Memory B cell (primary cell): ENCODE results near the gene TMTC3.
"Not testable (repeated sequence)": the region's sequence is repeated elsewhere in the genome, so short reads cannot be mapped to it uniquely, and the experiment has no call there.

Experiments used
- ATAC-seq: fragments of 150-1000 bp; cut with Tn5 transposase; 2 replicates; pipeline ENCODE4 v1.10.0; 2021; ENCODE audit warnings: low read depth, mild to moderate bottlenecking, moderate library complexity
- DNase-seq, 2 donors: peaks; one replicate each; pipeline ENCODE4 v3.0.0; 2022; ENCODE audit warnings: low spot score in 2 of 2
- H3K27ac Mint-ChIP-seq: one replicate; pipeline ENCODE4 v1.8.0; 2022; ENCODE audit warnings: mild to moderate bottlenecking, moderate library complexity, mixed read lengths
- H3K27me3 Mint-ChIP-seq: one replicate; pipeline ENCODE4 v1.8.0; 2022; ENCODE audit warnings: mixed read lengths
- H3K36me3 Mint-ChIP-seq: one replicate; pipeline ENCODE4 v1.8.0; 2022; ENCODE audit warnings: mild to moderate bottlenecking, mixed read lengths
- H3K4me1 Mint-ChIP-seq: one replicate; pipeline ENCODE4 v1.8.0; 2022; ENCODE audit warnings: mixed read lengths
- H3K4me3 Mint-ChIP-seq: one replicate; pipeline ENCODE4 v1.8.0; 2022; ENCODE audit warnings: mild to moderate bottlenecking, moderate library complexity, mixed read lengths
- H3K9me3 Mint-ChIP-seq: one replicate; pipeline ENCODE4 v1.8.0; 2022; ENCODE audit warnings: mixed read lengths

Gene TMTC3

GRCh38 chr12:88184196-88184595, 42.1 kb downstream of the TMTC3 start:
- no peaks in the 10 kb centered on the region for H3K4me1 Mint-ChIP-seq
- ATAC-seq: no peak
- no peaks in the 10 kb centered on the region for H3K27me3 Mint-ChIP-seq
- no peak for DNase-seq
- no peak overlapping the region for H3K27ac Mint-ChIP-seq
- no peaks in the 10 kb centered on the region for H3K9me3 Mint-ChIP-seq
- no peak overlapping the region for H3K4me3 Mint-ChIP-seq
- peaks cover 41% of the 10 kb centered on the region for H3K36me3 Mint-ChIP-seq

- Mint-ChIP-seq H3K36me3 (peaks cover 30% of the 10 kb centered on the region), H3K27me3 (no peaks in the 10 kb centered on the region), H3K9me3 (no peaks in the 10 kb centered on the region), H3K4me3 (no peak overlapping the region), H3K27ac (no peak overlapping the region), H3K4me1 (no peaks in the 10 kb centered on the region)
- no peak for ATAC-seq
- DNase-seq: no peak
These were observed 43.2 kb downstream of the TMTC3 start for GRCh38 chr12:88185279-88185678.

GRCh38 chr12:88185988-88186387, 43.9 kb downstream of the TMTC3 start:
- Mint-ChIP-seq H3K36me3 (peaks cover 25% of the 10 kb centered on the region), H3K4me3 (no peak overlapping the region), H3K9me3 (no peaks in the 10 kb centered on the region), H3K27ac (no peak overlapping the region), H3K4me1 (no peaks in the 10 kb centered on the region), H3K27me3 (no peaks in the 10 kb centered on the region)
- DNase-seq (no peak), ATAC-seq (no peak)

- peaks cover 22% of the 10 kb centered on the region for H3K36me3 Mint-ChIP-seq
These were observed 45.5 kb downstream of the TMTC3 start for GRCh38 chr12:88187571-88187970.

GRCh38 chr12:88188180-88188579, 46.1 kb downstream of the TMTC3 start:
- Mint-ChIP-seq H3K9me3 (no peaks in the 10 kb centered on the region), H3K27me3 (no peaks in the 10 kb centered on the region), H3K36me3 (peaks cover 18% of the 10 kb centered on the region), H3K4me1 (no peaks in the 10 kb centered on the region), H3K4me3 (no peak overlapping the region), H3K27ac (no peak overlapping the region)
- DNase-seq: no peak
- no peak for ATAC-seq

More at GRCh38 chr12:88187571-88187970, 45.5 kb downstream of the TMTC3 start:
- no peak overlapping the region for H3K27ac Mint-ChIP-seq
- no peaks in the 10 kb centered on the region for H3K4me1 Mint-ChIP-seq
- no peak overlapping the region for H3K4me3 Mint-ChIP-seq
- H3K9me3 Mint-ChIP-seq: no peaks in the 10 kb centered on the region
- no peak for ATAC-seq
- no peak for DNase-seq
- no peaks in the 10 kb centered on the region for H3K27me3 Mint-ChIP-seq

- H3K27ac Mint-ChIP-seq: no peak overlapping the region
- no peaks in the 10 kb centered on the region for H3K4me1 Mint-ChIP-seq
- H3K27me3 Mint-ChIP-seq: no peaks in the 10 kb centered on the region
- H3K9me3 Mint-ChIP-seq: no peaks in the 10 kb centered on the region
- ATAC-seq (no peak), DNase-seq (no peak)
- H3K4me3 Mint-ChIP-seq: no peak overlapping the region
- peaks cover 23% of the 10 kb centered on the region for H3K36me3 Mint-ChIP-seq
These were observed 50.3 kb downstream of the TMTC3 start for GRCh38 chr12:88192426-88192825.

- DNase-seq (no peak), ATAC-seq (no peak)
- no peaks in the 10 kb centered on the region for H3K27me3 Mint-ChIP-seq
- no peak overlapping the region for H3K27ac Mint-ChIP-seq
- H3K9me3 Mint-ChIP-seq: no peaks in the 10 kb centered on the region
- no peak overlapping the region for H3K4me3 Mint-ChIP-seq
- H3K36me3 Mint-ChIP-seq: peaks cover 23% of the 10 kb centered on the region
- no peaks in the 10 kb centered on the region for H3K4me1 Mint-ChIP-seq
These were observed 52.8 kb downstream of the TMTC3 start for GRCh38 chr12:88194868-88195267.

- ATAC-seq: no peak
- no peaks in the 10 kb centered on the region for H3K4me1 Mint-ChIP-seq
- DNase-seq: no peak
- no peaks in the 10 kb centered on the region for H3K27me3 Mint-ChIP-seq
- peaks cover 5% of the 10 kb centered on the region for H3K36me3 Mint-ChIP-seq
- H3K4me3 Mint-ChIP-seq: no peak overlapping the region
- peaks cover 5% of the 10 kb centered on the region for H3K9me3 Mint-ChIP-seq
- H3K27ac Mint-ChIP-seq: no peak overlapping the region
These were observed 57.9 kb downstream of the TMTC3 start for GRCh38 chr12:88200029-88200428.

GRCh38 chr12:88202500-88202899, 60.4 kb downstream of the TMTC3 start:
- ATAC-seq (no peak), DNase-seq (no peak)
- Mint-ChIP-seq H3K27me3 (no peaks in the 10 kb centered on the region), H3K9me3 (peaks cover 5% of the 10 kb centered on the region), H3K27ac (no peak overlapping the region), H3K4me1 (no peaks in the 10 kb centered on the region), H3K4me3 (no peak overlapping the region), H3K36me3 (no peaks in the 10 kb centered on the region)

- ATAC-seq (no peak), DNase-seq (no peak)
- Mint-ChIP-seq H3K27ac (no peak overlapping the region), H3K27me3 (peaks cover 3% of the 10 kb centered on the region), H3K9me3 (peaks cover 10% of the 10 kb centered on the region), H3K36me3 (peaks cover 2% of the 10 kb centered on the region), H3K4me3 (no peak overlapping the region), H3K4me1 (no peaks in the 10 kb centered on the region)
These were observed 64.5 kb downstream of the TMTC3 start for GRCh38 chr12:88206601-88207000.

GRCh38 chr12:88207921-88208620, 66.0 kb downstream of the TMTC3 start:
- Mint-ChIP-seq H3K27ac (no peak overlapping the region), H3K4me3 (no peak overlapping the region), H3K9me3 (peaks cover 16% of the 10 kb centered on the region), H3K36me3 (peaks cover 2% of the 10 kb centered on the region), H3K27me3 (peaks cover 3% of the 10 kb centered on the region), H3K4me1 (no peaks in the 10 kb centered on the region)
- DNase-seq (no peak), ATAC-seq (no peak)

- ATAC-seq: no peak
- peaks cover 2% of the 10 kb centered on the region for H3K36me3 Mint-ChIP-seq
- no peak overlapping the region for H3K4me3 Mint-ChIP-seq
- no peak overlapping the region for H3K27ac Mint-ChIP-seq
- H3K9me3 Mint-ChIP-seq: peaks cover 19% of the 10 kb centered on the region
- H3K4me1 Mint-ChIP-seq: no peaks in the 10 kb centered on the region
- peaks cover 3% of the 10 kb centered on the region for H3K27me3 Mint-ChIP-seq
- DNase-seq: no peak
These were observed 66.6 kb downstream of the TMTC3 start for GRCh38 chr12:88208661-88209060.

GRCh38 chr12:88210311-88210710, 68.2 kb downstream of the TMTC3 start:
- not testable (repeated sequence) for ATAC-seq, H3K27me3 Mint-ChIP-seq

GRCh38 chr12:88218293-88218692, 76.2 kb downstream of the TMTC3 start:
- DNase-seq (no peak), ATAC-seq (no peak)
- Mint-ChIP-seq H3K9me3 (peaks cover 18% of the 10 kb centered on the region), H3K27ac (no peak overlapping the region), H3K27me3 (no peaks in the 10 kb centered on the region), H3K4me3 (no peak overlapping the region), H3K36me3 (no peaks in the 10 kb centered on the region), H3K4me1 (no peaks in the 10 kb centered on the region)

More at GRCh38 chr12:88210311-88210710, 68.2 kb downstream of the TMTC3 start:
- H3K4me1 Mint-ChIP-seq, H3K4me3 Mint-ChIP-seq, H3K27ac Mint-ChIP-seq, DNase-seq, H3K36me3 Mint-ChIP-seq: not testable (repeated sequence)
- peaks cover 18% of the 10 kb centered on the region for H3K9me3 Mint-ChIP-seq

- H3K4me1 Mint-ChIP-seq: no peaks in the 10 kb centered on the region
- H3K9me3 Mint-ChIP-seq: peaks cover 12% of the 10 kb centered on the region
- no peaks in the 10 kb centered on the region for H3K36me3 Mint-ChIP-seq
- H3K27me3 Mint-ChIP-seq: no peaks in the 10 kb centered on the region
- H3K4me3 Mint-ChIP-seq: no peak overlapping the region
- no peak for ATAC-seq
- DNase-seq: no peak
- H3K27ac Mint-ChIP-seq: no peak overlapping the region
These were observed 77.8 kb downstream of the TMTC3 start for GRCh38 chr12:88219861-88220260.
